ENCODE results near the gene CAND1. TPM values are rescaled to one million over a fixed set of nuclear protein-coding genes. Genes with fewer than 3 reads are reported as not detected.

The CAND1 gene
- 72.8 and 101 TPM in 2 replicates for total RNA-seq

DNA sequence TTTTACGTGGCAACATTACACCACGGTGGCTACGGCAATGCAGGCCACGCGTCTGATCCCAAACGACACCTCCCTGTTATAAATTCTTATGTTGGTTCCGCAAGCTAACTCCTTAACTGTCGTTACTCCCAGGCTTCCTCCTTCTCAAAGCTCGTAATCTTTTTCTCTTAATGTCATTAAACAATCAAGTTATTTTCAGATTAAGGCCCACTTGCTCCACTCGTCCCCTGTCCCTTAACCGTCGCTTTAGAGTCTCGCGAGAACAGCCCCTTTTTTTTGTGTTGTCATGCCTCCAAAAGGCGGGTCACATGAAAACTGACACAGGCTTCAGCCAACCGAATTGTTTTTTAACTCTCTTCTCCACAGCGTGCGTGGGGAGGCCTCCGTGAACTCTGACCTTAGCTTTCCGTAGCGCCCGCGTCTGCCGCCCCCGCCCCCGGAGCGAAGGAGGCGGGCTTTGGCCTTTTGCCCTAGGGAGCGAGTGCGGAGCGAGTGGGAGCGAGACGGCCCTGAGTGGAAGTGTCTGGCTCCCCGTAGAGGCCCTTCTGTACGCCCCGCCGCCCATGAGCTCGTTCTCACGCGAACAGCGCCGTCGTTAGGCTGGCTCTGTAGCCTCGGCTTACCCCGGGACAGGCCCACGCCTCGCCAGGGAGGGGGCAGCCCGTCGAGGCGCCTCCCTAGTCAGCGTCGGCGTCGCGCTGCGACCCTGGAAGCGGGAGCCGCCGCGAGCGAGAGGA is at the start of gene CAND1:
CAND1 (plus strand) TSS at position 463 of the 737 bp plus-strand sequence. CDS start 360 bp downstream, outside the sequence.

